GM23338 (cell line): Measurements from ENCODE around the gene SARNP. TPM values are rescaled to one million over a fixed set of nuclear protein-coding genes. Genes with fewer than 3 reads are reported as not detected.

ENCODE experiments used
- ATAC-seq: fragments of 200-7000 bp; cut with Tn5 transposase; 3 replicates; pipeline ENCODE4 v1.9.1; 2020
- DNase-seq: peaks from one replicate; pipeline ENCODE4 v3.0.0-alpha.2; 2015; ENCODE audit warnings: low spot score
- H2AFZ ChIP-seq: fragments of 200-600 bp; sonication (generic); 2 replicates; pipeline ENCODE4 v1.8.0; 2016; ENCODE audit warnings: antibody characterized with exemption, mild to moderate bottlenecking, moderate library complexity
- H3F3A ChIP-seq: fragments of 200-600 bp; sonication (generic); replicated peaks from 2 replicates; pipeline ENCODE4 v1.8.0; 2017; ENCODE audit warnings: antibody characterized with exemption, mixed run types, low read depth
- H3K27ac ChIP-seq: fragments of 200-600 bp; sonication (generic); 2 replicates; pipeline ENCODE4 v1.6.1; 2016; ENCODE audit warnings: low read depth
- H3K27me3 ChIP-seq: fragments of 200-600 bp; sonication (generic); 2 replicates; pipeline ENCODE4 v1.8.0; 2016; ENCODE audit warnings: mild to moderate bottlenecking, mixed run types, moderate library complexity; ENCODE audit not compliant: insufficient read depth
- H3K36me3 ChIP-seq: fragments of 200-600 bp; sonication (generic); 2 replicates; pipeline ENCODE4 v1.8.0; 2016; ENCODE audit warnings: mild to moderate bottlenecking; ENCODE audit not compliant: insufficient read depth
- H3K4me1 ChIP-seq: fragments of 200-600 bp; sonication (generic); 2 replicates; pipeline ENCODE4 v1.8.0; 2016; ENCODE audit warnings: mild to moderate bottlenecking, moderate library complexity; ENCODE audit not compliant: insufficient read depth
- H3K4me2 ChIP-seq: fragments of 200-600 bp; sonication (generic); 2 replicates; pipeline ENCODE4 v1.7.1; 2017; ENCODE audit warnings: mixed run types
- H3K4me3 ChIP-seq: fragments of 200-600 bp; sonication (generic); 2 replicates; pipeline ENCODE4 v1.6.1; 2016; ENCODE audit warnings: mixed run types
- H3K79me2 ChIP-seq: fragments of 200-600 bp; sonication (generic); replicated peaks from 2 replicates; pipeline ENCODE4 v1.8.0; 2017; ENCODE audit warnings: mild to moderate bottlenecking; ENCODE audit not compliant: insufficient read depth
- H3K9me2 ChIP-seq: fragments of 200-600 bp; sonication (generic); 2 replicates; pipeline ENCODE4 v1.8.0; 2017; ENCODE audit not compliant: insufficient read depth
- H4K20me1 ChIP-seq: fragments of 200-600 bp; sonication (generic); replicated peaks from 2 replicates; pipeline ENCODE4 v1.8.0; 2017; ENCODE audit warnings: mild to moderate bottlenecking; ENCODE audit not compliant: insufficient read depth
- H3K27ac Mint-ChIP-seq: 2 replicates; pipeline ENCODE4 v1.8.0; 2020; ENCODE audit warnings: inconsistent platforms, mild to moderate bottlenecking, moderate library complexity, mixed read lengths
- H3K27me3 Mint-ChIP-seq: 3 replicates; pipeline ENCODE4 v1.8.0; 2022; ENCODE audit warnings: low read depth, mild to moderate bottlenecking, moderate library complexity, mixed read lengths, inconsistent platforms; ENCODE audit not compliant: insufficient read depth, poor library complexity
- H3K36me3 Mint-ChIP-seq: 3 replicates; pipeline ENCODE4 v1.8.0; 2021; ENCODE audit warnings: low read depth, mild to moderate bottlenecking, inconsistent platforms, moderate library complexity, mixed read lengths
- H3K4me1 Mint-ChIP-seq: 3 replicates; pipeline ENCODE4 v1.8.0; 2020; ENCODE audit warnings: mild to moderate bottlenecking, inconsistent platforms, mixed read lengths
- H3K4me3 Mint-ChIP-seq: 3 replicates; pipeline ENCODE4 v1.8.0; 2021; ENCODE audit warnings: moderate library complexity, mild to moderate bottlenecking, inconsistent platforms, mixed read lengths
- H3K9me3 Mint-ChIP-seq: 3 replicates; pipeline ENCODE4 v1.8.0; 2020; ENCODE audit warnings: moderate library complexity, mild to moderate bottlenecking, inconsistent platforms, mixed read lengths
- CREB1 ChIP-seq: fragments of 250-450 bp; sonication (Bioruptor Pico); IDR thresholded peaks from 2 replicates; pipeline ENCODE4 v1.5.0; 2020; ENCODE audit warnings: low read depth, mild to moderate bottlenecking, moderate library complexity
- ETS1 ChIP-seq: IDR thresholded peaks from 2 replicates; pipeline ENCODE4 v1.6.1; 2016; ENCODE audit warnings: antibody characterized with exemption
- EZH2 ChIP-seq: fragments of 200-600 bp; sonication (generic); IDR thresholded peaks from one replicate; pipeline ENCODE4 v1.8.0; 2017; ENCODE audit warnings: antibody characterized with exemption, mild to moderate bottlenecking, low read depth; ENCODE audit not compliant: unreplicated experiment
- EZH2phosphoT487 ChIP-seq: fragments of 200-600 bp; sonication (generic); IDR thresholded peaks from one replicate; pipeline ENCODE4 v1.8.1; 2018; ENCODE audit warnings: antibody characterized with exemption; ENCODE audit not compliant: unreplicated experiment
- JUNB ChIP-seq: IDR thresholded peaks from one replicate; pipeline ENCODE4 v1.6.1; 2016; ENCODE audit warnings: antibody characterized with exemption; ENCODE audit not compliant: unreplicated experiment
- NANOG ChIP-seq: IDR thresholded peaks from 2 replicates; pipeline ENCODE4 v1.6.1; 2016; ENCODE audit warnings: antibody characterized with exemption, borderline replicate concordance
- POLR2AphosphoS5 ChIP-seq: IDR thresholded peaks from 2 replicates; pipeline ENCODE4 v1.6.1; 2016; ENCODE audit warnings: antibody characterized with exemption, low read depth
- STAT1 ChIP-seq: IDR thresholded peaks from one replicate; pipeline ENCODE4 v1.6.1; 2016; ENCODE audit warnings: antibody characterized with exemption; ENCODE audit not compliant: unreplicated experiment
- ZNF114 ChIP-seq: fragments of 250-450 bp; sonication (Bioruptor Pico); IDR thresholded peaks from 2 replicates; pipeline ENCODE4 v1.5.0; 2020; ENCODE audit warnings: mild to moderate bottlenecking, moderate library complexity
- ZNF331 ChIP-seq: fragments of 250-450 bp; sonication (Bioruptor Pico); IDR thresholded peaks from 2 replicates; pipeline ENCODE4 v1.5.0; 2020; ENCODE audit warnings: low read depth, mild to moderate bottlenecking, moderate library complexity
- polyA plus RNA-seq: library from polyadenylated mRNA; unstranded; fragments of >200 nt; fragmentation: Nextera tagmentation; extraction: Ambion mirVana; gene quantifications from 2 replicates; pipeline ENCODE4 v1.2.1, GENCODE V29; 2016
- total RNA-seq: library from RNA; depleted of rRNA; stranded (reverse); fragments of >200 nt; shearing (Covaris generic); gene quantifications from 2 replicates; pipeline ENCODE4 v1.2.3, GENCODE V29; 2014
- TF ChIP-seq, protein P1 (sequence below): IDR thresholded peaks from one replicate; pipeline ENCODE4 v1.6.1; 2018; ENCODE audit warnings: antibody characterized with exemption; ENCODE audit not compliant: unreplicated experiment
- TF ChIP-seq, protein P2 (sequence below), 2 experiments: fragments of 200-600 bp in 1 of 2; sonication (generic) in 1 of 2; conservative IDR thresholded peaks; 2 replicates each; pipeline versions ENCODE4 v1.5.1 to v1.6.1; 2016 to 2017; ENCODE audit warnings: antibody characterized with exemption in 2 of 2, low read depth in 2 of 2, mild to moderate bottlenecking in 2 of 2, moderate library complexity in 1 of 2

SARNP gene
- total and polyA plus RNA-seq, 2 experiments from 2014 or later: 96.0 to 313 TPM

- TF ChIP-seq, protein P1, sequence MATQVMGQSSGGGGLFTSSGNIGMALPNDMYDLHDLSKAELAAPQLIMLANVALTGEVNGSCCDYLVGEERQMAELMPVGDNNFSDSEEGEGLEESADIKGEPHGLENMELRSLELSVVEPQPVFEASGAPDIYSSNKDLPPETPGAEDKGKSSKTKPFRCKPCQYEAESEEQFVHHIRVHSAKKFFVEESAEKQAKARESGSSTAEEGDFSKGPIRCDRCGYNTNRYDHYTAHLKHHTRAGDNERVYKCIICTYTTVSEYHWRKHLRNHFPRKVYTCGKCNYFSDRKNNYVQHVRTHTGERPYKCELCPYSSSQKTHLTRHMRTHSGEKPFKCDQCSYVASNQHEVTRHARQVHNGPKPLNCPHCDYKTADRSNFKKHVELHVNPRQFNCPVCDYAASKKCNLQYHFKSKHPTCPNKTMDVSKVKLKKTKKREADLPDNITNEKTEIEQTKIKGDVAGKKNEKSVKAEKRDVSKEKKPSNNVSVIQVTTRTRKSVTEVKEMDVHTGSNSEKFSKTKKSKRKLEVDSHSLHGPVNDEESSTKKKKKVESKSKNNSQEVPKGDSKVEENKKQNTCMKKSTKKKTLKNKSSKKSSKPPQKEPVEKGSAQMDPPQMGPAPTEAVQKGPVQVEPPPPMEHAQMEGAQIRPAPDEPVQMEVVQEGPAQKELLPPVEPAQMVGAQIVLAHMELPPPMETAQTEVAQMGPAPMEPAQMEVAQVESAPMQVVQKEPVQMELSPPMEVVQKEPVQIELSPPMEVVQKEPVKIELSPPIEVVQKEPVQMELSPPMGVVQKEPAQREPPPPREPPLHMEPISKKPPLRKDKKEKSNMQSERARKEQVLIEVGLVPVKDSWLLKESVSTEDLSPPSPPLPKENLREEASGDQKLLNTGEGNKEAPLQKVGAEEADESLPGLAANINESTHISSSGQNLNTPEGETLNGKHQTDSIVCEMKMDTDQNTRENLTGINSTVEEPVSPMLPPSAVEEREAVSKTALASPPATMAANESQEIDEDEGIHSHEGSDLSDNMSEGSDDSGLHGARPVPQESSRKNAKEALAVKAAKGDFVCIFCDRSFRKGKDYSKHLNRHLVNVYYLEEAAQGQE: no peak
- TF ChIP-seq, protein P2, sequence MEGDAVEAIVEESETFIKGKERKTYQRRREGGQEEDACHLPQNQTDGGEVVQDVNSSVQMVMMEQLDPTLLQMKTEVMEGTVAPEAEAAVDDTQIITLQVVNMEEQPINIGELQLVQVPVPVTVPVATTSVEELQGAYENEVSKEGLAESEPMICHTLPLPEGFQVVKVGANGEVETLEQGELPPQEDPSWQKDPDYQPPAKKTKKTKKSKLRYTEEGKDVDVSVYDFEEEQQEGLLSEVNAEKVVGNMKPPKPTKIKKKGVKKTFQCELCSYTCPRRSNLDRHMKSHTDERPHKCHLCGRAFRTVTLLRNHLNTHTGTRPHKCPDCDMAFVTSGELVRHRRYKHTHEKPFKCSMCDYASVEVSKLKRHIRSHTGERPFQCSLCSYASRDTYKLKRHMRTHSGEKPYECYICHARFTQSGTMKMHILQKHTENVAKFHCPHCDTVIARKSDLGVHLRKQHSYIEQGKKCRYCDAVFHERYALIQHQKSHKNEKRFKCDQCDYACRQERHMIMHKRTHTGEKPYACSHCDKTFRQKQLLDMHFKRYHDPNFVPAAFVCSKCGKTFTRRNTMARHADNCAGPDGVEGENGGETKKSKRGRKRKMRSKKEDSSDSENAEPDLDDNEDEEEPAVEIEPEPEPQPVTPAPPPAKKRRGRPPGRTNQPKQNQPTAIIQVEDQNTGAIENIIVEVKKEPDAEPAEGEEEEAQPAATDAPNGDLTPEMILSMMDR (conservative IDR thresholded peaks at IDR 0.05; ENCODE audit: low read depth in 2 of 2): no peak
- TF ChIP-seq NANOG (no peak), CREB1 (CRISPR knock-in tag) (no peak), JUNB (no peak), STAT1 (no peak), EZH2 (no peak), ZNF114 (no peak), ETS1 (no peak), POLR2AphosphoS5 (no peak), ZNF331 (CRISPR knock-in tag) (no peak)
Observed at GRCh38 chr12:55828357-55828756, 10.8 kb upstream of the SARNP start (continued).

GRCh38 chr12:55827806-55828205 is 10.3 kb upstream of the SARNP start:
- peaks cover 20% of the 10 kb centered on the region for H3K36me3 Mint-ChIP-seq
- H3K4me1 Mint-ChIP-seq: peaks cover 35% of the 10 kb centered on the region
- H3K27ac Mint-ChIP-seq: peak overlapping the region; percentile 58

More at GRCh38 chr12:55827806-55828205, 10.3 kb upstream of the SARNP start:
- DNase-seq: no peak
- H3F3A ChIP-seq: peaks cover 38% of the 10 kb centered on the region
- no peak for TF ChIP-seq EZH2phosphoT487
- TF ChIP-seq STAT1: no peak
- TF ChIP-seq NANOG: no peak
- TF ChIP-seq, protein P2 (conservative IDR thresholded peaks at IDR 0.05; ENCODE audit: low read depth in 2 of 2): no peak
- TF ChIP-seq JUNB: no peak
- no peak for TF ChIP-seq EZH2
- peaks cover 29% of the 10 kb centered on the region for H3K4me1 ChIP-seq
- H3K27ac ChIP-seq: peak overlapping the region; percentile 76
- H3K4me2 ChIP-seq: peak overlapping the region; percentile 89; the same call in 1 of the 2 replicates
- Mint-ChIP-seq H3K9me3 (no peaks in the 10 kb centered on the region), H3K4me3 (peak overlapping the region; percentile 94), H3K27me3 (peaks cover 9% of the 10 kb centered on the region)
- ATAC-seq: no peak
- no peaks in the 10 kb centered on the region for H3K27me3 ChIP-seq
- no peak overlapping the region for H2AFZ ChIP-seq
- no peaks in the 10 kb centered on the region for H3K9me2 ChIP-seq
- peaks cover 5% of the 10 kb centered on the region for H3K36me3 ChIP-seq
- peaks cover 11% of the 10 kb centered on the region; the same call in 1 of the 2 replicates for H4K20me1 ChIP-seq
- peak overlapping the region; percentile 100; the same call in 1 of the 2 replicates for H3K4me3 ChIP-seq
- peaks cover 51% of the 10 kb centered on the region for H3K79me2 ChIP-seq
